Stimulated activated CD8-positive, alpha-beta memory T cell treated with anti-CD3 and anti-CD28 coated beads, Interleukin-15, amount 100 ng/mL, for 4 hours (primary cell): ENCODE measurements around the gene AKR7A2.
"Not testable (repeated sequence)": the region's sequence is repeated elsewhere in the genome, so short reads cannot be mapped to it uniquely, and the experiment has no call there.

Experiments used
- DNase-seq, 2 donors: peaks; one replicate each; pipeline ENCODE4 v3.0.0-alpha.2; 2020; ENCODE audit warnings: low read depth in 2 of 2

The AKR7A2 gene

DNA sequence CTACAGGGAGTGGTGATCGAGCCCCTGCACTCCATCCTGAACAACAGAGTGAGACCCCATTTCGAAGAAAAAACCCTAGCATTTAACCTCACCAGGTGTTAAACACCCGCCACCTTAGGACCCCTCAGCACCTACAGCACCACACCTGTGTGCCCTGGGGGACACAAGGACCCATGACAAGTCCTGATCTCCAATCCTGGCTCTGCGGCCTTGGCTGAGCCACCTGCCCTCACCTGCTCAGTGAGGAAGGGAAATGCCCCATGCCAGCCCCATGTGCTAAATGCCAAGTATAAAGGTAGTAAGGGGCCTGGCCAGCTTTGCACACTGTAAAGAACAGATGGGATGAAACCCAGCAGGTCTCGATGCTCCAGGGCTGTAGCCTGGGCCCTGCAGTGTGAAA is 49.2 kb downstream of the AKR7A2 start:
- DNase-seq, result no peak

DNA sequence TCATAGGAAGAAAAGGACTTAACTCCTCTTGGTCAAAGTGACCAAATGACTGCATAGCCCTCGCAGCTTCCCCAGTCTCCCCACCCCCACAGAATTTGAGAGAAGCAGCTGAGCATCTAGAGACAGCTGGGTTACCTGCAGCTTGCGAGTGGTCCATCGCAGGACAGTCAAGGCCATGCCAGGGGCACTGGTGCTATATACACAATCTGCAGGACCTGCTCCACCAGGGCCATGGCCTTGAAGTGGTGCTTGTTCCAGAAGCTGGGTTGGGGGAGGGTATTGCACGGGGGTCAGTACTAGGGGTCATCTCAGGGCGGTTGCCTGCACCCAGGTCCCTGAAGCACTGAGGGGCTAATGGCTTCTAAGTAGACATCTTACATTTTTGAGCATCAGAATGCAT is 49.9 kb downstream of the AKR7A2 start:
- no peak for DNase-seq

DNA sequence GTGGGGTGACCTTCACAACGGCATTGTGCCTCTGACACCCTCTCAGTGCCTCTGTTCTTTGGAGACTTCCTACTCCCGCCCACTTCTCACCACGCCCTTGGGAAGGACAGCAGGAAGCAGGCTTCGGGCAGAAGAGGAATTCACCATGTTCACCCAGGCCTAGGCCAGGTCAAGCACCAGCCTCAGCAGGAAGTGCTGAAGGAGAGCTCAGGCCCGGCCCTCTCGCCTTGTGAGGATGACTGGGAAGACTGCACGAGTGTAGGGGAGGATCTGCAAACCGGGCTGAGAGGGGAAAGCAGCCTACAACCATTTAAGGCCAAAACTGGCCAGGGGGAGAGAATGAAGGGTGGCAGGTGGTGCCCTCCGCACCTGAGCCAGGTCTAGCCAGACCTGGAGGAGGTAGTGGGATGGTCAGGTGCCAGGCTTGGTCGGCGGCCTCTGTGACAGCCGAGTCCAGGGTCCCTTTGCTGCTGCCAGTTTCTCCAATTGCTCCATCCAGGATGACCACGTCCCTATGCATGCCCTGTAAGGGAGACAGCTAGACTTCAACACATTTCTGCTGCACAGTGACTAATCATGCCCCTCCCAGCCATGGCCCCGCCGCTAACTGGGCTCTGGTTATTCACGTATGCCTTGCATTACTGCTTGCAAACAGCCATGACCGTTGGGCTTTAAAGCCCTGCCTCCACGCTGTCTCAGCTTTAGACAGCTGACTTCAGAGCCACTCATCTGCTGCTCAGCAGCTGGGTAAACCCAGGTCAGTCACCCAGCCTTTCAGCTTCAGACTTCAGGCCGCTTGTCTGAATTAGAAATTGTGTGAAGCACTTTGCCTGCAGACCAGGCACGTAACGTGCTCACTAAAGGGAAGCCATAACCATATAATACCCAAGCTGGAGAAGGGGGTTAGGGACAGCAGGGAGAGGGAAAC is 51.5 kb downstream of the AKR7A2 start:
- no peak for DNase-seq

DNA sequence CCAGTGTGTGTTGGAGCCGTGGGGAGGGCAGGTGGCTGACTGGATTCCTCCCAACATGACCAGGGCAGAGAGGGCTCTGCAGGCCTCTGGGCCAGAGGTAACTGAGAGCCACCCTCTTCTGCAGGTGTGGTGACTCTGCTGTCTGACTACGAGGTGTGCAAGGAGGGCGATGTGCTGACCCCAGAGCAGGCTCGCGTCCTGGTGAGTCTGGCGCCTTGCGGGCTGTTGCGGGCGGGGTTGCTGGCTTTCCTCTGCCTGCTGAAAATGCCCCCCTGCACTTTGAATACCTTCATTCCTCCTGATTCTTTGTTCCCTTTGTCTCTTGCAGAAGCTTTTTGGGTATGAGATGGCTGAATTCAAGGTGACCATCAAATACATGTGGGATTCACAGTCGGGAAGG is 53.6 kb downstream of the AKR7A2 start:
- DNase-seq, result no peak

DNA sequence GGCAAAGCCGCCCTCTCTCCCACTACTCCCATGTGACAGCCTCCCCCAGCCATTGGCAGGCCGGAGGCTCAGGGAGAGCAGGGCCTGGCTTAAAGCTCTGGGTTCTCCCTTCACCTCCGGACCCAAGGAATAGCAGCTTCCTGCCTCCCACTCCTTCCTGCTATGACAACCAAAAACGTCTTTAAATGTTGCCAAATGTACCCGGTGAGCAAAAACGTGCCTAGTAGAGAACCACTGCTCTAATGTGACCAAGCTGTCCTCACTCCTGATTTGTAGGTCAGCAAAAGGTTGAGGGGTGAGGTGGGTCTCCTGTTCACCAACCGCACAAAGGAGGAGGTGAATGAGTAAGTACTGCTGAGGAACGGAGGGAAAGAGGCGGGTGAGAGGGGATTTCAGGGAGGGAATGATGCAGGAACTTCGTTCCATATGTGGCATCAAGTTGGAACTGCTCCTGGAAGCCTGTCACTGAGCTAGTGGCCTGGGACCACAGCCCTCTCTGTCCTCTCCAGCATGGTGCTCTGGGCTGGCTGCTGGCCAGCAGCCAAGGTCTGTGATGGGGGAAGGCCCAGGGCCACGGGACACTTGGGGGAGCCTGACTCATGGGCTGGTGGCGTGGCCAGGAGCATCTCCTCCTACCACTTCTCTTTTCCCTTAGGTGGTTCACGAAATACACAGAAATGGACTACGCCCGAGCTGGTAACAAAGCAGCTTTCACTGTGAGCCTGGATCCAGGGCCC is 54.6 kb downstream of the AKR7A2 start:
- DNase-seq, result no peak

DNA sequence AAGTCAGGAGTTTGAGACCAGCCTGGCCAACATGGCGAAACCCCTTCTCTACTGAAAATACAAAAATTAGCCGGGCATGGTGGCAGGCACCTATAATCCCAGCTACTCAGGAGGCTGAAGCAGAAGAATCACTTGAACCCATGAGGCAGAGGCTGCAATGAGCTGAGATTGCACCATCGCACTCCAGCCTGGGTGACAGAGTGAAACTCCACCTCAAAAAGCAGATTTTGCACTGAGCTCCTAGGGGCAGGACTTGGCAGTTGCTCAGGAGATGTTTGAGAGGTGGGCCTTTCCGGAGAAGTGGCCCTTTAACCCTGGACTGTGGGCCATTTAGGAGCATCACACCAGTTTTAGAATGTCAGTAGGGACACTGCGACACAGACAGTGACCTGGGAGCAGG is 55.6 kb downstream of the AKR7A2 start:
- DNase-seq, result not testable (repeated sequence)

DNA sequence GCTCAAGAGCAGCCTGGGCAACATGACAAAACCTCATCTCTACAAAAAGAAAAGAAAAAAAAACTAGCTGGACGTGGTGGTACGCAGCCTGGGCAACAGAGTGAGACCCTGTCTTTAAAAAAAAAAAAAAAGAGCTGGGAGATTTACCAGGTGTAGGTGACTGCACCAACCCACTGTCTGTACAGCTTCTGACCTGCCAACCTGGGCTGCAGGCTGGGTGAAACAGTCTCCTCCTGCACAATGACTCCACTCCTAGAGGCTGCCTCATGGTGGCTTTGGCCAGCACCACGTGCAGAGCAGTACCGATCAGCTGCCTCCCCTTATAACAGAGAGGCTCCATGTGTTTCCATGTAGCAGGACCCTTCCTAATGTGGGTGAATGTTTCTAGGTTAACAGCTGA is 56.7 kb downstream of the AKR7A2 start:
- no peak for DNase-seq

DNA sequence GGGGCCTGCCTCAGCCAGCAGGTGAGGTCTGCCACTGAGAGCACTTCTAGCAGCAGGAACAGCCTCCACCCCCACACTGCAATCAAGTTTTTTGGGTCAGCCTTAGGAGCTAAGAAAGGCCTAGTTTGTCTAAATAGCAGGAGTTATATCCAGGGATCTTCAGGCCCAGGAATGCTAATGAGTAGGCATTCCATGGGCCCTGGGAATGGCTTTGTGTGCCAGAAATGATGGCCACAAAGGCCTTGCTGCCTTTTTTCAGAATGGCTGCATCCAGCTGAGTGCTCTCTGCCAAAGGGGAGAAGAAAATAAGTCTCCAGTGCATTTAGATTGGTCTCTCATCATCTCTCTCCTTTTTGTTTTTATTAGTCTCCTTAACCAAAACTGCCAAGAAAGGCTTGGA is 57.5 kb downstream of the AKR7A2 start:
- no peak for DNase-seq
